ENCODE data around the gene RUBCNL.

- TF ChIP-seq CTCF (IDR thresholded peaks at IDR 0.05) (no peak), EP300 (IDR thresholded peaks at IDR 0.05) (no peak), POLR2A (IDR thresholded peaks at IDR 0.05) (no peak)
Observed at GRCh38 chr13:46334035-46334822, 52.8 kb downstream of the RUBCNL start.

Data from gastroesophageal sphincter (tissue), 3 donors.